ENCODE measurements around the gene ITIH6. TPM values are rescaled to one million over a fixed set of nuclear protein-coding genes. Genes with fewer than 3 reads are reported as not detected.
"Not testable (repeated sequence)": the region's sequence is repeated elsewhere in the genome, so short reads cannot be mapped to it uniquely, and the experiment has no call there.

ITIH6 gene
- total and polyA plus RNA-seq, 2 donors (not counting 1 experiment from before 2014, with no cell fraction given) = not detected

DNA sequence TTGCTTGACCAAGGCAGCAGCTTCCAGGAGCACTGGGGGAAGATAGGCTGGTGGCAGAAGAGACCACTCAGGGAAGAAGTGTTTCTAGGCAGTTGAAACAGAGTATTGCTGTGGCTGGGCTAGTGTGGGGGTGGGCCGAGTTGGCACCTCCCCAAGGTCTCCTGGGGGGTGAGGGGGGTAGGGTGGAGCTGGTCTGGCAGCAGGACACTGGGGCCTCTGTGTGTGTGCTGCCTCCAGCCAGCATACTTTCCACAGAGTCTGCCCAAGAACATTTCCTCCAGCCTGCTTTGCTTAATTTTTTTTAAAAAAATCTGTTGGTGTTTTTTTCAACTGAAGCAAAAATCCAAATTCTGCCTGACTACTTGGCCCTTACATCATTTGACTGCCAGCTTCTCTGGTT lies 4.0 kb downstream of the ITIH6 start:
- Mint-ChIP-seq H3K9me3 (ENCODE audit: insufficient read depth) (no peaks in the 10 kb centered on the region), H3K4me1 (no peaks in the 10 kb centered on the region), H3K27ac (no peak overlapping the region), H3K27me3 (peaks cover 5% of the 10 kb centered on the region), H3K4me3 (no peak overlapping the region)
- Histone ChIP-seq H3K4me3 (ENCODE audit: control extremely low read depth in 1 of 5, extremely low read depth in 1 of 5, insufficient read depth in 1 of 5, low read depth in 2 of 5, low read length in 4 of 5) (no peak overlapping the region), H3K27me3 (replicated peaks in 1 of 4; ENCODE audit: control extremely low read depth in 1 of 4, control insufficient read depth in 3 of 4, insufficient read depth in 4 of 4, low read length in 3 of 4) (no peaks in the 10 kb centered on the region), H3K36me3 (replicated peaks in 1 of 2; ENCODE audit: control extremely low read depth in 1 of 2, control insufficient read depth in 1 of 2, extremely low read depth in 1 of 2, insufficient read depth in 2 of 2, low read length in 1 of 2) (no peaks in the 10 kb centered on the region), H3K79me2 (ENCODE audit: control insufficient read depth, insufficient read depth, low read length) (no peaks in the 10 kb centered on the region), H3K9me3 (ENCODE audit: control extremely low read depth in 1 of 3, control insufficient read depth in 2 of 3, insufficient read depth in 1 of 3, low read length in 2 of 3) (no peaks in the 10 kb centered on the region), H4K20me1 (ENCODE audit: control insufficient read depth, insufficient read depth, low read length, poor library complexity, severe bottlenecking) (no peaks in the 10 kb centered on the region), H3K4me2 (replicated peaks; ENCODE audit: low read depth, low read length, poor library complexity, severe bottlenecking) (no peak overlapping the region), H3K4me1 (ENCODE audit: control insufficient read depth in 2 of 2, insufficient read depth in 2 of 2, low read length in 2 of 2) (no peaks in the 10 kb centered on the region), H3K9ac (ENCODE audit: low read length) (no peak overlapping the region), H2AFZ (ENCODE audit: insufficient read depth, low read depth, low read length, poor library complexity, severe bottlenecking) (no peak overlapping the region), H3K27ac (ENCODE audit: low read length in 2 of 2) (no peak overlapping the region)
- TF ChIP-seq CTCF (IDR thresholded peaks at IDR 0.05) = no peak
- no peak for TF ChIP-seq EZH2 (IDR thresholded peaks at IDR 0.05; ENCODE audit: borderline replicate concordance, insufficient read depth, low read depth, low read length, poor library complexity, severe bottlenecking)
- ATAC-seq (ENCODE audit: low read depth) = no peak
- no peak for DNase-seq
- intact Hi-C loops (cut with micrococcal nuclease) = no loop called here
- ChIA-PET POLR2A (no interaction called here), CTCF (no interaction called here)
- WGBS (ENCODE audit: insufficient coverage) = no CpG with 5 or more reads among the region's 1 CpG

DNA sequence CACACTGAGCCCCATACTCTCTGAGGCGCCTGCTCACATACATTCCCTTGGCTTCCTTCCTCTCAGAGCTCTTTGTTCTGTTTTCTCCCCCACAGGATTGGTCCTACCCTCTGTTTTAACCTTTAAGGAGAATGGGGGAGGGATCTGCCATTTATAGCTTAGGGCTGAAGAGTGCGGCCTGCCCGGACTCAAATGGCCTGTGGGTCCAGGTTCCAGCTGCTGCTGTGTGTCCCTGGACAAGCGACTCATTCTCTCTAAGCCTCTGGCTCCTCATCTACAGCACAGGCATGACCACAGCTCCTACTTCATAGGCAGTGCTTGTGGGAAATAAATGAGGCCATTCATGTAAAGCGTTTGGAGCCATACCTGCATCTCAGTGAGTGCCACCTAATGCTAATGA lies 8.7 kb downstream of the ITIH6 start:
- H3K27ac ChIP-seq (ENCODE audit: low read length in 2 of 2); CTCF ChIA-PET; H2AFZ ChIP-seq (ENCODE audit: insufficient read depth, low read depth, low read length, poor library complexity, severe bottlenecking); H3K9me3 Mint-ChIP-seq (ENCODE audit: insufficient read depth); H3K4me1 Mint-ChIP-seq; H3K36me3 ChIP-seq (replicated peaks in 1 of 2; ENCODE audit: control extremely low read depth in 1 of 2, control insufficient read depth in 1 of 2, extremely low read depth in 1 of 2, insufficient read depth in 2 of 2, low read length in 1 of 2); H3K4me1 ChIP-seq (ENCODE audit: control insufficient read depth in 2 of 2, insufficient read depth in 2 of 2, low read length in 2 of 2); H4K20me1 ChIP-seq (ENCODE audit: control insufficient read depth, insufficient read depth, low read length, poor library complexity, severe bottlenecking); H3K4me2 ChIP-seq (replicated peaks; ENCODE audit: low read depth, low read length, poor library complexity, severe bottlenecking); intact Hi-C loops (cut with micrococcal nuclease); H3K27me3 Mint-ChIP-seq; H3K9ac ChIP-seq (ENCODE audit: low read length); H3K27ac Mint-ChIP-seq; POLR2A ChIA-PET; H3K4me3 ChIP-seq (ENCODE audit: control extremely low read depth in 1 of 5, extremely low read depth in 1 of 5, insufficient read depth in 1 of 5, low read depth in 2 of 5, low read length in 4 of 5); H3K4me3 Mint-ChIP-seq; H3K9me3 ChIP-seq (ENCODE audit: control extremely low read depth in 1 of 3, control insufficient read depth in 2 of 3, insufficient read depth in 1 of 3, low read length in 2 of 3); H3K79me2 ChIP-seq (ENCODE audit: control insufficient read depth, insufficient read depth, low read length); DNase-seq; H3K27me3 ChIP-seq (replicated peaks in 1 of 4; ENCODE audit: control extremely low read depth in 1 of 4, control insufficient read depth in 3 of 4, insufficient read depth in 4 of 4, low read length in 3 of 4); ATAC-seq (ENCODE audit: low read depth): not testable (repeated sequence)
- WGBS (ENCODE audit: insufficient coverage) = no CpG with 5 or more reads among the region's 5 CpGs

Measured in B cell (primary cell).